Trophoblast cell (in vitro differentiated cells and primary cell): Measurements from ENCODE around the gene WASHC2C.
"Not testable (repeated sequence)": the region's sequence is repeated elsewhere in the genome, so short reads cannot be mapped to it uniquely, and the experiment has no call there.

ENCODE experiments used
- DNase-seq, 2 donors: peaks; one replicate each; pipeline ENCODE4 v3.0.0-alpha.2; 2016
- H2AFZ ChIP-seq: 2 replicates; pipeline ENCODE4 v1.6.1; 2013; ENCODE audit warnings: low read length, moderate library complexity, mild to moderate bottlenecking; ENCODE audit not compliant: insufficient read depth, poor library complexity
- H2AK5ac ChIP-seq: 2 replicates; pipeline ENCODE4 v1.6.1; 2013; ENCODE audit warnings: mild to moderate bottlenecking, low read length
- H2BK120ac ChIP-seq: 2 replicates; pipeline ENCODE4 v1.6.1; 2013; ENCODE audit warnings: low read length, mild to moderate bottlenecking, moderate library complexity; ENCODE audit not compliant: insufficient read depth, poor library complexity
- H2BK12ac ChIP-seq: 2 replicates; pipeline ENCODE4 v1.6.1; 2013; ENCODE audit warnings: mild to moderate bottlenecking, low read length, moderate library complexity
- H2BK5ac ChIP-seq: 2 replicates; pipeline ENCODE4 v1.6.1; 2013; ENCODE audit warnings: low read length, low read depth, moderate library complexity, mild to moderate bottlenecking; ENCODE audit not compliant: poor library complexity
- H3K14ac ChIP-seq: 2 replicates; pipeline ENCODE4 v1.6.1; 2013; ENCODE audit warnings: mild to moderate bottlenecking, low read length
- H3K18ac ChIP-seq: 2 replicates; pipeline ENCODE4 v1.6.1; 2013; ENCODE audit warnings: mild to moderate bottlenecking, low read length
- H3K23ac ChIP-seq: 2 replicates; pipeline ENCODE4 v1.6.1; 2013; ENCODE audit warnings: low read length
- H3K27ac ChIP-seq: 2 replicates; pipeline ENCODE4 v1.5.1; 2013; ENCODE audit warnings: low read depth, mild to moderate bottlenecking, inconsistent platforms, low read length, moderate library complexity
- H3K27me3 ChIP-seq: 2 replicates; pipeline ENCODE4 v1.6.1; 2013; ENCODE audit warnings: inconsistent platforms, mild to moderate bottlenecking, low read length, moderate library complexity; ENCODE audit not compliant: insufficient read depth
- H3K36me3 ChIP-seq, 2 experiments: 1 replicate in 1 of 2; 2 replicates in 1 of 2; pipeline ENCODE4 v1.6.1; 2013; ENCODE audit warnings: low read length in 2 of 2, mild to moderate bottlenecking in 2 of 2, moderate library complexity in 1 of 2; ENCODE audit not compliant: insufficient read depth in 2 of 2, control insufficient read depth in 1 of 2
- H3K4ac ChIP-seq: 2 replicates; pipeline ENCODE4 v1.6.1; 2013; ENCODE audit warnings: low read depth, mild to moderate bottlenecking, low read length, moderate library complexity
- H3K4me1 ChIP-seq, 2 experiments: 1 replicate in 1 of 2; 2 replicates in 1 of 2; pipeline ENCODE4 v1.6.1; 2013; ENCODE audit warnings: low read length in 2 of 2, mild to moderate bottlenecking in 2 of 2, moderate library complexity in 1 of 2; ENCODE audit not compliant: insufficient read depth in 2 of 2, control insufficient read depth in 1 of 2
- H3K4me2 ChIP-seq: 2 replicates; pipeline ENCODE4 v1.6.1; 2013; ENCODE audit warnings: inconsistent platforms, mild to moderate bottlenecking, low read length, moderate library complexity
- H3K4me3 ChIP-seq: 2 replicates; pipeline ENCODE4 v1.5.1; 2013; ENCODE audit warnings: mild to moderate bottlenecking, low read depth, low read length, inconsistent platforms
- H3K79me1 ChIP-seq: one replicate; pipeline ENCODE4 v1.6.1; 2013; ENCODE audit warnings: low read length
- H3K79me2 ChIP-seq: 2 replicates; pipeline ENCODE4 v1.6.1; 2013; ENCODE audit warnings: low read length, mild to moderate bottlenecking; ENCODE audit not compliant: control insufficient read depth, insufficient read depth, poor library complexity
- H3K9ac ChIP-seq: 2 replicates; pipeline ENCODE4 v1.6.1; 2013; ENCODE audit warnings: mild to moderate bottlenecking, low read length
- H3K9me3 ChIP-seq: 2 replicates; pipeline ENCODE4 v1.6.1; 2013; ENCODE audit warnings: low read depth, mild to moderate bottlenecking, control low read depth, inconsistent platforms, low read length; ENCODE audit not compliant: insufficient read depth
- H4K12ac ChIP-seq: 2 replicates; pipeline ENCODE4 v1.6.1; 2013; ENCODE audit warnings: low read depth, mild to moderate bottlenecking, low read length, moderate library complexity
- H4K8ac ChIP-seq: 2 replicates; pipeline ENCODE4 v1.6.1; 2013; ENCODE audit warnings: low read depth, mild to moderate bottlenecking, low read length, moderate library complexity
- H4K91ac ChIP-seq: one replicate; pipeline ENCODE4 v1.6.1; 2013; ENCODE audit warnings: low read depth, mild to moderate bottlenecking, low read length, moderate library complexity
- WGBS: extraction: QIAGEN DNeasy Blood & Tissue Kit; methylation state at CpG from one replicate; pipeline ENCODE4 v1.1.7; 2013; ENCODE audit warnings: missing lambda C conversion rate; ENCODE audit not compliant: insufficient read length, insufficient coverage; ENCODE audit errors: extremely low coverage; 5-methylcytosine and 5-hydroxymethylcytosine counted together

Gene WASHC2C

GRCh38 chr10:45741559-45741958 lies 14.5 kb downstream of the WASHC2C start:
- no CpG with 5 or more reads among the region's 7 CpGs for WGBS
- not testable (repeated sequence) for H3K9me3 ChIP-seq, H3K36me3 ChIP-seq, H3K4me3 ChIP-seq, H4K12ac ChIP-seq, H3K79me2 ChIP-seq, DNase-seq, H2BK12ac ChIP-seq, H3K23ac ChIP-seq, H3K14ac ChIP-seq, H3K4ac ChIP-seq, H4K91ac ChIP-seq, H3K27ac ChIP-seq, H3K4me1 ChIP-seq, H3K4me2 ChIP-seq, H2AFZ ChIP-seq, H2BK120ac ChIP-seq, H3K79me1 ChIP-seq, H3K18ac ChIP-seq, H2BK5ac ChIP-seq, H3K27me3 ChIP-seq, H3K9ac ChIP-seq, H2AK5ac ChIP-seq, H4K8ac ChIP-seq

- not testable (repeated sequence) for H3K27ac ChIP-seq, H3K4me1 ChIP-seq, H3K79me1 ChIP-seq, H3K9ac ChIP-seq, H3K79me2 ChIP-seq, H3K4me3 ChIP-seq, H3K14ac ChIP-seq, H4K8ac ChIP-seq, H2BK5ac ChIP-seq, DNase-seq, H3K36me3 ChIP-seq, H3K27me3 ChIP-seq, H2BK12ac ChIP-seq, H4K91ac ChIP-seq, H2AK5ac ChIP-seq, H4K12ac ChIP-seq, H3K9me3 ChIP-seq, H3K23ac ChIP-seq, H3K4me2 ChIP-seq, H2AFZ ChIP-seq, H2BK120ac ChIP-seq, H3K18ac ChIP-seq, H3K4ac ChIP-seq
- WGBS, result no CpG with 5 or more reads among the region's 7 CpGs
Observed at GRCh38 chr10:45742014-45742413, 14.9 kb downstream of the WASHC2C start.

GRCh38 chr10:45751141-45751540 lies 24.1 kb downstream of the WASHC2C start:
- not testable (repeated sequence) for H3K4me2 ChIP-seq, H3K27ac ChIP-seq, H2BK120ac ChIP-seq, H3K9ac ChIP-seq, H3K9me3 ChIP-seq, H3K4me3 ChIP-seq, H4K91ac ChIP-seq, H3K4me1 ChIP-seq, H2BK5ac ChIP-seq, H3K18ac ChIP-seq, H3K14ac ChIP-seq, H2BK12ac ChIP-seq, DNase-seq, H4K12ac ChIP-seq, H3K27me3 ChIP-seq, H3K79me1 ChIP-seq, H2AK5ac ChIP-seq, H3K36me3 ChIP-seq, H3K79me2 ChIP-seq, H3K4ac ChIP-seq, H3K23ac ChIP-seq, H4K8ac ChIP-seq, H2AFZ ChIP-seq
- no CpG with 5 or more reads among the region's 4 CpGs for WGBS

- no CpG with 5 or more reads among the region's 5 CpGs for WGBS
Observed at GRCh38 chr10:45752210-45752609, 25.1 kb downstream of the WASHC2C start.

More at GRCh38 chr10:45752210-45752609, 25.1 kb downstream of the WASHC2C start:
- not testable (repeated sequence) for H3K79me1 ChIP-seq, H3K79me2 ChIP-seq, H3K9me3 ChIP-seq, H2AK5ac ChIP-seq, H4K8ac ChIP-seq, H2BK120ac ChIP-seq, DNase-seq, H3K4me1 ChIP-seq, H3K27ac ChIP-seq, H2BK5ac ChIP-seq, H2AFZ ChIP-seq, H3K18ac ChIP-seq, H4K91ac ChIP-seq, H3K4me3 ChIP-seq, H3K23ac ChIP-seq, H4K12ac ChIP-seq, H3K4me2 ChIP-seq, H3K4ac ChIP-seq, H3K36me3 ChIP-seq, H3K9ac ChIP-seq, H2BK12ac ChIP-seq, H3K27me3 ChIP-seq, H3K14ac ChIP-seq
